HCT116 (cell line): ENCODE data around the gene RFC1. TPM values are rescaled to one million over a fixed set of nuclear protein-coding genes. Genes with fewer than 3 reads are reported as not detected.

ENCODE experiments used
- ATAC-seq: fragments of 200-7000 bp; cut with Tn5 transposase; 2 replicates; pipeline ENCODE4 v1.9.1; 2020; ENCODE audit warnings: mild to moderate bottlenecking, moderate library complexity
- BruUV-seq: library from RNA; stranded (reverse); fragments of 400-500 nt; replicated peaks from 2 replicates; lab custom pipeline; 2021; lab: Mats Ljungman, UMichigan
- CTCF ChIA-PET: fragments of 300-600 bp; sonication (Branson Sonifier 250); formaldehyde crosslinking; loops from one replicate; lab custom pipeline; 2021; ENCODE audit warnings: antibody characterized with exemption; lab: Charles Lee
- POLR2A ChIA-PET: fragments of 300-600, 350-600 bp; sonication (Branson Sonifier 250); formaldehyde crosslinking; loops from one replicate; lab custom pipeline; 2021; ENCODE audit warnings: antibody characterized with exemption; lab: Charles Lee
- RAD21 ChIA-PET, 2 experiments: fragments of 300-600 bp; sonication (Branson Sonifier 250); formaldehyde crosslinking; loops; one replicate each; lab custom pipeline; 2023; ENCODE audit warnings: low total read pairs in 2 of 2; ENCODE audit not compliant: uncharacterized antibody in 2 of 2, unreplicated experiment in 2 of 2, low non-redundant PET in 1 of 2; lab: Charles Lee
- DNase-seq: peaks from one replicate; pipeline ENCODE4 v3.0.0-alpha.2; 2010; ENCODE audit warnings: low read depth, low spot score
- H2AFZ ChIP-seq: fragments of 200-600 bp; shearing (Covaris generic), sonication (generic); 2 replicates; pipeline ENCODE4 v1.6.1; 2017; ENCODE audit warnings: low read depth, mixed run types, mixed read lengths, antibody characterized with exemption, low read length; ENCODE audit not compliant: poor library complexity, severe bottlenecking
- H3K27ac ChIP-seq: 2 replicates; pipeline ENCODE4 v1.5.1; 2012; ENCODE audit warnings: low read depth, low read length
- H3K27me3 ChIP-seq: fragments of 200-600 bp; sonication (generic); 2 replicates; pipeline ENCODE4 v1.6.1; 2016; ENCODE audit warnings: mixed run types, low read length, mixed read lengths; ENCODE audit not compliant: insufficient read depth
- H3K36me3 ChIP-seq, 2 experiments: fragments of 200-500 bp in 1 of 2; fragments of 200-600 bp in 1 of 2; sonication (Bioruptor generic) in 1 of 2; sonication (generic) in 1 of 2; 2 replicates each; pipeline versions ENCODE4 v1.5.1 to v1.6.1; 2014 to 2016; ENCODE audit warnings: low read length in 2 of 2, inconsistent platforms in 1 of 2, mixed read lengths in 1 of 2, mixed run types in 1 of 2; ENCODE audit not compliant: insufficient read depth in 2 of 2, control insufficient read depth in 1 of 2
- H3K4me1 ChIP-seq, 2 experiments: fragments of 200-600 bp in 1 of 2; sonication (generic) in 1 of 2; 2 replicates each; pipeline versions ENCODE4 v1.5.1 to v1.6.1; 2012 to 2017; ENCODE audit warnings: low read length in 2 of 2, inconsistent platforms in 1 of 2, mild to moderate bottlenecking in 1 of 2, mixed read lengths in 1 of 2, mixed run types in 1 of 2, moderate library complexity in 1 of 2; ENCODE audit not compliant: insufficient read depth in 2 of 2, control insufficient read depth in 1 of 2
- H3K4me2 ChIP-seq: fragments of 200-600 bp; sonication (generic); 2 replicates; pipeline ENCODE4 v1.6.1; 2017; ENCODE audit warnings: mixed run types, low read length, mixed read lengths
- H3K4me3 ChIP-seq, 2 experiments: fragments of 200-600 bp in 1 of 2; sonication (generic) in 1 of 2; replicated peaks in 1 of 2; 2 replicates each; pipeline ENCODE4 v1.5.1; 2011 to 2016; ENCODE audit warnings: low read length in 2 of 2, control low read depth in 1 of 2, low read depth in 1 of 2, mild to moderate bottlenecking in 1 of 2, mixed read lengths in 1 of 2, mixed run types in 1 of 2
- H3K79me2 ChIP-seq: fragments of 200-600 bp; sonication (generic); 2 replicates; pipeline ENCODE4 v1.6.1; 2017; ENCODE audit warnings: mild to moderate bottlenecking, mixed run types, low read length, moderate library complexity, mixed read lengths; ENCODE audit not compliant: insufficient read depth
- H3K9ac ChIP-seq: fragments of 200-600 bp; sonication (generic); 2 replicates; pipeline ENCODE4 v1.6.1; 2016; ENCODE audit warnings: low read length, mixed read lengths
- H3K9me2 ChIP-seq: fragments of 200-600 bp; sonication (generic), shearing (Covaris generic); 2 replicates; pipeline ENCODE4 v1.6.1; 2017; ENCODE audit warnings: mixed run types, mild to moderate bottlenecking, moderate library complexity; ENCODE audit not compliant: insufficient read depth
- H3K9me3 ChIP-seq, 2 experiments: fragments of 200-500 bp in 1 of 2; fragments of 200-600 bp in 1 of 2; sonication (Bioruptor generic) in 1 of 2; sonication (generic) in 1 of 2; 2 replicates each; pipeline ENCODE4 v1.6.1; 2014 to 2017; ENCODE audit warnings: low read length in 2 of 2, mixed read lengths in 2 of 2, inconsistent platforms in 1 of 2, low read depth in 1 of 2, mild to moderate bottlenecking in 1 of 2, mixed run types in 1 of 2, moderate library complexity in 1 of 2; ENCODE audit not compliant: control insufficient read depth in 1 of 2, insufficient read depth in 1 of 2
- H4K20me1 ChIP-seq: fragments of 200-600 bp; sonication (generic), shearing (Covaris generic); 2 replicates; pipeline ENCODE4 v1.6.1; 2017; ENCODE audit warnings: mixed run types, mild to moderate bottlenecking, moderate library complexity; ENCODE audit not compliant: insufficient read depth
- CTCF ChIP-seq, 3 experiments: fragments of 200-600 bp in 1 of 3; sonication (generic) in 1 of 3; IDR thresholded peaks in 2 of 3; conservative IDR thresholded peaks in 1 of 3; 2 replicates each; pipeline ENCODE4 v1.5.1; 2012 to 2017; ENCODE audit warnings: low read depth in 2 of 3, low read length in 2 of 3, antibody characterized with exemption in 1 of 3, borderline replicate concordance in 1 of 3, control low read depth in 1 of 3, mild to moderate bottlenecking in 1 of 3, mixed read lengths in 1 of 3, mixed run types in 1 of 3, moderate library complexity in 1 of 3; ENCODE audit not compliant: insufficient read depth in 1 of 3
- EGR1 ChIP-seq: IDR thresholded peaks from 2 replicates; pipeline ENCODE4 v1.6.1; 2012; ENCODE audit warnings: low read depth
- ELF1 ChIP-seq: IDR thresholded peaks from 2 replicates; pipeline ENCODE4 v1.6.1; 2012; ENCODE audit warnings: low read depth, borderline replicate concordance
- EZH2phosphoT487 ChIP-seq: fragments of 200-600 bp; IDR thresholded peaks from 2 replicates; pipeline ENCODE4 v1.6.1; 2018; ENCODE audit warnings: antibody characterized with exemption, borderline replicate concordance
- FOSL1 ChIP-seq: IDR thresholded peaks from 2 replicates; pipeline ENCODE4 v1.6.1; 2012; ENCODE audit warnings: low read depth
- POLR2A ChIP-seq: IDR thresholded peaks from 2 replicates; pipeline ENCODE4 v1.7.0; 2011; ENCODE audit warnings: borderline replicate concordance; ENCODE audit not compliant: insufficient read depth, insufficient read length; ENCODE audit errors: extremely low read depth
- POLR2AphosphoS5 ChIP-seq: IDR thresholded peaks from 2 replicates; pipeline ENCODE4 v1.6.1; 2011; ENCODE audit warnings: mild to moderate bottlenecking, low read depth, low read length, moderate library complexity
- RAD21 ChIP-seq: IDR thresholded peaks from 2 replicates; pipeline ENCODE4 v1.6.1; 2012; ENCODE audit warnings: low read depth, mild to moderate bottlenecking
- REST ChIP-seq: IDR thresholded peaks from 2 replicates; pipeline ENCODE4 v1.6.1; 2012; ENCODE audit warnings: low read depth
- SIN3A ChIP-seq: IDR thresholded peaks from 2 replicates; pipeline ENCODE4 v1.6.1; 2012; ENCODE audit warnings: low read depth
- SP1 ChIP-seq: IDR thresholded peaks from 2 replicates; pipeline ENCODE4 v1.6.1; 2012; ENCODE audit warnings: low read depth
- SRF ChIP-seq: IDR thresholded peaks from 2 replicates; pipeline ENCODE4 v1.6.1; 2012; ENCODE audit warnings: low read depth
- TCF7L2 ChIP-seq: IDR thresholded peaks from 2 replicates; pipeline ENCODE4 v1.7.0; 2011; ENCODE audit warnings: borderline replicate concordance, inconsistent platforms; ENCODE audit not compliant: insufficient read depth, insufficient read length; ENCODE audit errors: extremely low read depth
- YY1 ChIP-seq: IDR thresholded peaks from 2 replicates; pipeline ENCODE4 v1.6.1; 2011; ENCODE audit warnings: low read length, low read depth, moderate library complexity, mild to moderate bottlenecking; ENCODE audit not compliant: insufficient replicate concordance; ENCODE audit errors: extremely low read depth
- ZFX ChIP-seq: fragments of 450-650 bp; IDR thresholded peaks from 2 replicates; pipeline ENCODE4 v1.6.1; 2017
- ZNF274 ChIP-seq: fragments of 200-500 bp; sonication (Bioruptor generic); IDR thresholded peaks from 2 replicates; pipeline ENCODE4 v1.6.1; 2014; ENCODE audit warnings: mild to moderate bottlenecking, low read depth, low read length, inconsistent platforms
- intact Hi-C: fragments of 100-400 bp; cut with micrococcal nuclease; formaldehyde crosslinking; loops from 2 replicates; pipeline ENCODE4 v1.10.0; 2022
- total RNA-seq: library from RNA; stranded (reverse); gene quantifications from one replicate; pipeline ENCODE4 v1.2.1, GENCODE V29; 2021; ENCODE audit not compliant: unreplicated experiment
- TF ChIP-seq, protein P1 (sequence below): IDR thresholded peaks from 2 replicates; pipeline ENCODE4 v1.6.1; 2011; ENCODE audit warnings: mild to moderate bottlenecking, low read length, moderate library complexity; ENCODE audit not compliant: insufficient replicate concordance; ENCODE audit errors: extremely low read depth
- TF ChIP-seq, protein P2 (sequence below): IDR thresholded peaks from 2 replicates; pipeline ENCODE4 v1.6.1; 2012
- TF ChIP-seq, protein P3 (sequence below): IDR thresholded peaks from 2 replicates; pipeline ENCODE4 v1.6.1; 2012

The RFC1 gene
- total RNA-seq, 1 experiment from 2014 or later, result 52.3 TPM

GRCh38 chr4:39353478-39354253 is 12.5 kb downstream of the RFC1 start:
- POLR2A ChIA-PET, result no interaction called here
- ATAC-seq (no peak), DNase-seq (no peak)
- no peak overlapping the region for H3K4me3 ChIP-seq
- H3K27ac ChIP-seq, result no peak overlapping the region
- H3K79me2 ChIP-seq, result peaks cover 92% of the 10 kb centered on the region
- H3K36me3 ChIP-seq, result peaks cover 4 to 5% of the 10 kb centered on the region in 2 experiments; a peak in 1 of 4 replicates
- no peaks in the 10 kb centered on the region for H3K9me2 ChIP-seq
- H3K9me3 ChIP-seq, result no peaks in the 10 kb centered on the region
- H2AFZ ChIP-seq, result no peak overlapping the region
- H3K4me2 ChIP-seq, result no peak overlapping the region
- H3K4me1 ChIP-seq, result peaks cover 0 to 9% of the 10 kb centered on the region in 2 experiments; a peak in 1 of 4 replicates
- H3K27me3 ChIP-seq, result no peaks in the 10 kb centered on the region
- CTCF ChIA-PET, result no interaction called here
- peaks cover 8% of the 10 kb centered on the region; the same call in 1 of the 2 replicates for H4K20me1 ChIP-seq
- TF ChIP-seq ZNF274, result no peak
- TF ChIP-seq CTCF (IDR thresholded peaks at IDR 0.05 in 2 of 3, conservative IDR thresholded peaks at IDR 0.05 in 1 of 3; ENCODE audit: borderline replicate concordance in 1 of 3, insufficient read depth in 1 of 3, low read depth in 2 of 3, low read length in 2 of 3), result no peak
- TF ChIP-seq EZH2phosphoT487, result no peak
- TF ChIP-seq FOSL1, result no peak
- TF ChIP-seq ZFX, result no peak
- TF ChIP-seq POLR2A, result no peak
- TF ChIP-seq YY1, result no peak
- no peak for TF ChIP-seq REST
- no peak for TF ChIP-seq RAD21
- TF ChIP-seq, protein P1, sequence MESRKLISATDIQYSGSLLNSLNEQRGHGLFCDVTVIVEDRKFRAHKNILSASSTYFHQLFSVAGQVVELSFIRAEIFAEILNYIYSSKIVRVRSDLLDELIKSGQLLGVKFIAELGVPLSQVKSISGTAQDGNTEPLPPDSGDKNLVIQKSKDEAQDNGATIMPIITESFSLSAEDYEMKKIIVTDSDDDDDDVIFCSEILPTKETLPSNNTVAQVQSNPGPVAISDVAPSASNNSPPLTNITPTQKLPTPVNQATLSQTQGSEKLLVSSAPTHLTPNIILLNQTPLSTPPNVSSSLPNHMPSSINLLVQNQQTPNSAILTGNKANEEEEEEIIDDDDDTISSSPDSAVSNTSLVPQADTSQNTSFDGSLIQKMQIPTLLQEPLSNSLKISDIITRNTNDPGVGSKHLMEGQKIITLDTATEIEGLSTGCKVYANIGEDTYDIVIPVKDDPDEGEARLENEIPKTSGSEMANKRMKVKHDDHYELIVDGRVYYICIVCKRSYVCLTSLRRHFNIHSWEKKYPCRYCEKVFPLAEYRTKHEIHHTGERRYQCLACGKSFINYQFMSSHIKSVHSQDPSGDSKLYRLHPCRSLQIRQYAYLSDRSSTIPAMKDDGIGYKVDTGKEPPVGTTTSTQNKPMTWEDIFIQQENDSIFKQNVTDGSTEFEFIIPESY, result no peak
- TF ChIP-seq TCF7L2, result no peak
- TF ChIP-seq EGR1, result no peak
- TF ChIP-seq, protein P2, sequence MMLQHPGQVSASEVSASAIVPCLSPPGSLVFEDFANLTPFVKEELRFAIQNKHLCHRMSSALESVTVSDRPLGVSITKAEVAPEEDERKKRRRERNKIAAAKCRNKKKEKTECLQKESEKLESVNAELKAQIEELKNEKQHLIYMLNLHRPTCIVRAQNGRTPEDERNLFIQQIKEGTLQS, result no peak
- TF ChIP-seq, protein P3, sequence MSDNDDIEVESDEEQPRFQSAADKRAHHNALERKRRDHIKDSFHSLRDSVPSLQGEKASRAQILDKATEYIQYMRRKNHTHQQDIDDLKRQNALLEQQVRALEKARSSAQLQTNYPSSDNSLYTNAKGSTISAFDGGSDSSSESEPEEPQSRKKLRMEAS, result no peak
- TF ChIP-seq POLR2AphosphoS5, result no peak
- TF ChIP-seq SP1, result no peak
- TF ChIP-seq SIN3A, result no peak
- no peak for TF ChIP-seq SRF
- TF ChIP-seq ELF1, result no peak
- no peak overlapping the region for H3K9ac ChIP-seq
- intact Hi-C loops, result no loop called here
- BruUV-seq, result no TSS peak
- RAD21 ChIA-PET, result interaction anchor here in 1 of 2 experiments (0.6 kb wide), 1 partner anchor 938 kb away, joined by 7 read pairs; no protein-coding TSS in a partner anchor
